Fibroblast of lung (primary cell): ENCODE measurements around the gene PCDHA1.

Experiments used
- EZH2 ChIP-seq: IDR thresholded peaks from 2 replicates; pipeline ENCODE4 v1.5.1; 2012; ENCODE audit warnings: low read length, control low read depth, mild to moderate bottlenecking; ENCODE audit errors: missing control alignments
- TF ChIP-seq, protein P1 (sequence below), 2 donors: IDR thresholded peaks in 1 of 2; conservative IDR thresholded peaks in 1 of 2; 1 replicate in 1 of 2; 2 replicates in 1 of 2; pipeline ENCODE4 v1.5.1; 2011 to 2012; ENCODE audit warnings: low read length in 2 of 2, control low read depth in 1 of 2, inconsistent platforms in 1 of 2, low read depth in 1 of 2, mild to moderate bottlenecking in 1 of 2

GRCh38 chr5:141039061-141039460 is 253.1 kb downstream of the PCDHA1 start:
- TF ChIP-seq, protein P1, sequence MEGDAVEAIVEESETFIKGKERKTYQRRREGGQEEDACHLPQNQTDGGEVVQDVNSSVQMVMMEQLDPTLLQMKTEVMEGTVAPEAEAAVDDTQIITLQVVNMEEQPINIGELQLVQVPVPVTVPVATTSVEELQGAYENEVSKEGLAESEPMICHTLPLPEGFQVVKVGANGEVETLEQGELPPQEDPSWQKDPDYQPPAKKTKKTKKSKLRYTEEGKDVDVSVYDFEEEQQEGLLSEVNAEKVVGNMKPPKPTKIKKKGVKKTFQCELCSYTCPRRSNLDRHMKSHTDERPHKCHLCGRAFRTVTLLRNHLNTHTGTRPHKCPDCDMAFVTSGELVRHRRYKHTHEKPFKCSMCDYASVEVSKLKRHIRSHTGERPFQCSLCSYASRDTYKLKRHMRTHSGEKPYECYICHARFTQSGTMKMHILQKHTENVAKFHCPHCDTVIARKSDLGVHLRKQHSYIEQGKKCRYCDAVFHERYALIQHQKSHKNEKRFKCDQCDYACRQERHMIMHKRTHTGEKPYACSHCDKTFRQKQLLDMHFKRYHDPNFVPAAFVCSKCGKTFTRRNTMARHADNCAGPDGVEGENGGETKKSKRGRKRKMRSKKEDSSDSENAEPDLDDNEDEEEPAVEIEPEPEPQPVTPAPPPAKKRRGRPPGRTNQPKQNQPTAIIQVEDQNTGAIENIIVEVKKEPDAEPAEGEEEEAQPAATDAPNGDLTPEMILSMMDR (conservative IDR thresholded peaks at IDR 0.05 in 1 of 2, IDR thresholded peaks at IDR 0.05 in 1 of 2; ENCODE audit: low read depth in 1 of 2, low read length in 2 of 2) = no peak
- no peak for TF ChIP-seq EZH2
